ENCODE results near the gene HHAT. TPM values are rescaled to one million over a fixed set of nuclear protein-coding genes. Genes with fewer than 3 reads are reported as not detected.

Gene HHAT
- total RNA-seq, 1 experiment from 2014 or later, result 4.6 TPM

DNA sequence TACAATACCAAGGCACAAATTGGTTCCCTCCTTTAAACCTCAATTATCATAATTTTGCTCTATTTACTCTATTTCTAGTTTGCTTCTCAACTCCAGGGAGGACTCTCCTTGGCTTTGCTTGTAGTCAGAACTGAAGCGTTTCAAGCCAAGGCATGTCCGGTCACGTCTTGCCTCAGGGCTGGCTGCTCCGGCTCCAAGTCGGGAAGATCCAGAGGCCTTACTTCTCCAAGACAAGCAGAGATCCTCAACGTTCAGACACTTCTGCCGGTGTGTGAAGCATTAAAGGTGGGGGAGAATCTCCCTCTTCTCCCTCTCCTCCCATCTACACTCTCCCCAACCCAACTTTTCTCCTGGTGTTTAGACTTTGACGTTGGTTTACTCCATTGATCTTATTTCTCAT is 7.2 kb upstream of the HHAT start:
- peak; percentile 95 for DNase-seq (ENCODE audit: unreplicated experiment)

DNA sequence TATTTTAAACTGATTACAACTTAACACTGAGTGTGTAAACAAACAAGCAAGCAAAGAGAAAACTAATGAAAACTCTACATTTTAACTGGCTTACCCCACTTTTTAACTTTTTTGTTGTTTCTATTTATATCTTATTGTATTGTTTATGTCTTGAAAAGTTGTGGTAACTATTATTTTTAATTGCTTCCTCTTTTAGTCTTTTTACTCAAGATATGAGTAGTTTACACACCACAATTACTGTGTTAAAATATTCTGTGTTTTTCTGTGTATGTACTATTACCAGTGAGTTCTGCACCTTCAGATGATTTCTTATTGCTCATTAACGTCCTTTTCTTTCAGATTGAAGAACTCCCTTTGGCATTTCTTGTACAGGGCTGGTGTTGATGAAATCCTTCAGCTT is 4.7 kb upstream of the HHAT start:
- Mint-ChIP-seq H3K9me3 (ENCODE audit: unreplicated experiment) (peaks cover 21% of the 10 kb centered on the region), H3K27me3 (ENCODE audit: insufficient read depth, unreplicated experiment) (no peaks in the 10 kb centered on the region), H3K4me1 (ENCODE audit: insufficient read depth, unreplicated experiment) (peaks cover 26% of the 10 kb centered on the region), H3K27ac (ENCODE audit: low read depth, unreplicated experiment) (no peak overlapping the region), H3K4me3 (ENCODE audit: unreplicated experiment) (no peak overlapping the region), H3K36me3 (ENCODE audit: insufficient read depth, unreplicated experiment) (no peaks in the 10 kb centered on the region)
- intact Hi-C loops (cut with micrococcal nuclease), result no loop called here
- no TSS peak for BruUV-seq (replicated peaks)
- no peak for DNase-seq (ENCODE audit: unreplicated experiment)
- TF ChIP-seq, protein P1, sequence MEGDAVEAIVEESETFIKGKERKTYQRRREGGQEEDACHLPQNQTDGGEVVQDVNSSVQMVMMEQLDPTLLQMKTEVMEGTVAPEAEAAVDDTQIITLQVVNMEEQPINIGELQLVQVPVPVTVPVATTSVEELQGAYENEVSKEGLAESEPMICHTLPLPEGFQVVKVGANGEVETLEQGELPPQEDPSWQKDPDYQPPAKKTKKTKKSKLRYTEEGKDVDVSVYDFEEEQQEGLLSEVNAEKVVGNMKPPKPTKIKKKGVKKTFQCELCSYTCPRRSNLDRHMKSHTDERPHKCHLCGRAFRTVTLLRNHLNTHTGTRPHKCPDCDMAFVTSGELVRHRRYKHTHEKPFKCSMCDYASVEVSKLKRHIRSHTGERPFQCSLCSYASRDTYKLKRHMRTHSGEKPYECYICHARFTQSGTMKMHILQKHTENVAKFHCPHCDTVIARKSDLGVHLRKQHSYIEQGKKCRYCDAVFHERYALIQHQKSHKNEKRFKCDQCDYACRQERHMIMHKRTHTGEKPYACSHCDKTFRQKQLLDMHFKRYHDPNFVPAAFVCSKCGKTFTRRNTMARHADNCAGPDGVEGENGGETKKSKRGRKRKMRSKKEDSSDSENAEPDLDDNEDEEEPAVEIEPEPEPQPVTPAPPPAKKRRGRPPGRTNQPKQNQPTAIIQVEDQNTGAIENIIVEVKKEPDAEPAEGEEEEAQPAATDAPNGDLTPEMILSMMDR (IDR thresholded peaks at IDR 0.05; ENCODE audit: unreplicated experiment), result no peak
- ChIA-PET CTCF (interaction anchor here (0.5 to 1.9 kb wide), 2 partner anchors 37 to 1720 kb away, joined by 3 to 9 read pairs; no protein-coding TSS in a partner anchor), POLR2A (interaction anchor here (1.2 to 5.5 kb wide), 2 partner anchors 9 to 50 kb away, joined by 4 to 42 read pairs; no protein-coding TSS in a partner anchor)

More for the DNA sequence above, 7.2 kb upstream of the HHAT start:
- Mint-ChIP-seq H3K4me3 (ENCODE audit: unreplicated experiment) (peak overlapping the region; percentile 4), H3K9me3 (ENCODE audit: unreplicated experiment) (peaks cover 21% of the 10 kb centered on the region), H3K36me3 (ENCODE audit: insufficient read depth, unreplicated experiment) (no peaks in the 10 kb centered on the region), H3K27me3 (ENCODE audit: insufficient read depth, unreplicated experiment) (no peaks in the 10 kb centered on the region), H3K27ac (ENCODE audit: low read depth, unreplicated experiment) (peak overlapping the region; percentile 93), H3K4me1 (ENCODE audit: insufficient read depth, unreplicated experiment) (peaks cover 19% of the 10 kb centered on the region)
- CTCF ChIA-PET, result interaction anchor here (0.6 to 3.6 kb wide), 11 partner anchors 9 to 755 kb away, joined by 3 to 33 read pairs (median 4); no protein-coding TSS in a partner anchor
- no TSS peak for BruUV-seq (replicated peaks)
- intact Hi-C loops (cut with micrococcal nuclease), result no loop called here
- POLR2A ChIA-PET, result interaction anchor here (0.6 to 1.5 kb wide), 8 partner anchors 16 to 940 kb away, joined by 3 to 8 read pairs (median 4); no protein-coding TSS in a partner anchor
- TF ChIP-seq, protein P1 (IDR thresholded peaks at IDR 0.05; ENCODE audit: unreplicated experiment), result no peak

DNA sequence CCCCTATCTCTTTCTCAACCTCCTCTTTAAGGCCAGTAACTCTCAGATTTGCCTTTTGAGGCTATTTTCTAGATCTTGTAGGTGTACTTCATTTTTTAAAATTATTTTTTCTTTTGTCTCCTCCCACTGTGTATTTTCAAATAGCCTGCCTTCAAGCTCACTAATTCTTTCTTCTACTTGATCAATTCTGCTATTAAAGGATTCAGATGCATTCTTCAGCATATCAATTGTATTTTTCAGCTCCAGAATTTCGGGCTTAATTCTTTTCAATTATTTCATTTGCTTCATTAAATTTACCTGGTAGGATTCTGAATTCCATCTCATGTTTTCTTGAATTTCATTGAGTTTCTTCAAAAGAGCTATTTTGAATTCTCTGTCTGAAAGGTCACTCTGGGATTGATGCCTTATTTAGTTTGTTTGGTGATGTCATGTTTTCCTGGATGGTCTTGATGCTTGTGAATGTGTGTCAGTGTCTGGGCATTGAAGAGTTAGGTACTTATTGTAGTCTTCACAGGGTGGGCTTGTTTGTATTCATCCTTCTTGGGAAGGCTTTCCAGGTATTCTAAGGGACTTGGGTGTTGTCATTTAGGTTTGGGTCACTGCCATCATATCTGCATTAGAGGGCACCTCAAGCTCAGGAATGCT is 3.6 kb upstream of the HHAT start:
- no peak overlapping the region for H3K4me3 Mint-ChIP-seq (ENCODE audit: unreplicated experiment)
- peaks cover 30% of the 10 kb centered on the region for H3K4me1 Mint-ChIP-seq (ENCODE audit: insufficient read depth, unreplicated experiment)
- CTCF ChIA-PET, result interaction anchor here (0.6 to 3.8 kb wide), 5 partner anchors 14 to 510 kb away, joined by 4 to 24 read pairs (median 9); no protein-coding TSS in a partner anchor
- TF ChIP-seq, protein P1 (IDR thresholded peaks at IDR 0.05; ENCODE audit: unreplicated experiment), result no peak
- H3K36me3 Mint-ChIP-seq (ENCODE audit: insufficient read depth, unreplicated experiment), result no peaks in the 10 kb centered on the region
- BruUV-seq (replicated peaks), result no TSS peak
- no peaks in the 10 kb centered on the region for H3K27me3 Mint-ChIP-seq (ENCODE audit: insufficient read depth, unreplicated experiment)
- H3K9me3 Mint-ChIP-seq (ENCODE audit: unreplicated experiment), result peaks cover 21% of the 10 kb centered on the region
- no peak overlapping the region for H3K27ac Mint-ChIP-seq (ENCODE audit: low read depth, unreplicated experiment)
- POLR2A ChIA-PET, result interaction anchor here (1.2 to 5.5 kb wide), 3 partner anchors 8 to 1057 kb away, joined by 4 to 42 read pairs (median 4); no protein-coding TSS in a partner anchor
- intact Hi-C loops (cut with micrococcal nuclease), result no loop called here
- DNase-seq (ENCODE audit: unreplicated experiment), result no peak

DNA sequence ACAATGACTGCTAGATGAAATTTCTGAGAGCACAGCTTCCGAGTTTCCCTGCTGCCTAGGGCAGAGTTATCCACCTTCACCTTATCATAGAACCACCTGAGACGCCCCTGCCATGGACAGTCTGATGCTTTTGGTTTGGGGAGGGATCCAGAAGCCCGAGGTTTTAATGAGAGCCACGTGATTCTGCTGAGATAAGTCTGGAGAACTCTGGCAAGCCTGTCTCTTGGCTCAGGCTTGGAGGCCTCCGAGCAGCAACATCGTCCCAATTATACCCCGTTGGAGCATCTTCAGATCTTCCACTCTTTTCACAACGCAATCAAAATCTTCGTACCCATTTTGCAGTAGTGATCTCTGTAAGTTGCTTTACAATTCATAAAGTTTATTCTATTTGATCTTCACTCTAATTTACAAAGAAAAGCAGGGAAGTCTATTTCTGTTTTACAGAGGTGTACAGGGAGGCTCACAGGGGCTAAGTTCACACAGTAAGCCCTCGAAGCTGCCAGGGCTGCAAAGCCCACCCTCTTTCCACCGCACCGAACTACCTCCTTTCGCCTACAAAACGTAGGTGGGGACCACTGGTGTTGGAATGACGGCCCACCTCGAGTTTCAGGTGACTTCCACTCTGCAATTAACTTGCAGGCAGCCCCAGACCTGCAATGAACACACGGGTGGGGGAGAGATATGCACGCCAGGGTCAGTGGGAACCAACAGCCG is 513 bp upstream of the HHAT start:
- Mint-ChIP-seq H3K4me1 (ENCODE audit: insufficient read depth, unreplicated experiment) (peaks cover 25% of the 10 kb centered on the region), H3K9me3 (ENCODE audit: unreplicated experiment) (peaks cover 16% of the 10 kb centered on the region), H3K4me3 (ENCODE audit: unreplicated experiment) (peak overlapping the region; percentile 81), H3K27ac (ENCODE audit: low read depth, unreplicated experiment) (peak overlapping the region; percentile 87), H3K27me3 (ENCODE audit: insufficient read depth, unreplicated experiment) (no peaks in the 10 kb centered on the region), H3K36me3 (ENCODE audit: insufficient read depth, unreplicated experiment) (no peaks in the 10 kb centered on the region)
- POLR2A ChIA-PET, result interaction anchor here (0.6 to 5.5 kb wide), 23 partner anchors 8 to 1583 kb away, joined by 3 to 42 read pairs (median 4); partner anchors contain the start of gene RCOR3
- CTCF ChIA-PET, result interaction anchor here (0.5 to 15.8 kb wide), 12 partner anchors 11 to 966 kb away, joined by 3 to 216 read pairs (median 6); no protein-coding TSS in a partner anchor
- DNase-seq (ENCODE audit: unreplicated experiment), result no peak
- TF ChIP-seq, protein P1 (IDR thresholded peaks at IDR 0.05; ENCODE audit: unreplicated experiment), result no peak
- no TSS peak for BruUV-seq (replicated peaks)
- intact Hi-C loops (cut with micrococcal nuclease), result no loop called here
